Endothelial cell (in vitro differentiated cells): ENCODE data around the gene ZEB2. TPM values are rescaled to one million over a fixed set of nuclear protein-coding genes. Genes with fewer than 3 reads are reported as not detected.

Source experiments
- DNase-seq: peaks from one replicate; pipeline ENCODE4 v3.0.0; 2021; ENCODE audit warnings: low spot score
- H3K27ac Mint-ChIP-seq: one replicate; pipeline ENCODE4 v1.8.0; 2021; ENCODE audit warnings: mixed read lengths, inconsistent platforms; ENCODE audit not compliant: unreplicated experiment
- H3K27me3 Mint-ChIP-seq: one replicate; pipeline ENCODE4 v1.8.0; 2021; ENCODE audit warnings: mild to moderate bottlenecking, moderate library complexity, mixed read lengths, inconsistent platforms; ENCODE audit not compliant: unreplicated experiment
- H3K36me3 Mint-ChIP-seq: one replicate; pipeline ENCODE4 v1.8.0; 2021; ENCODE audit warnings: mild to moderate bottlenecking, low read depth, mixed read lengths, inconsistent platforms; ENCODE audit not compliant: unreplicated experiment
- H3K4me1 Mint-ChIP-seq: one replicate; pipeline ENCODE4 v1.8.0; 2021; ENCODE audit warnings: mild to moderate bottlenecking, mixed read lengths, inconsistent platforms; ENCODE audit not compliant: unreplicated experiment
- H3K4me3 Mint-ChIP-seq: one replicate; pipeline ENCODE4 v1.8.0; 2021; ENCODE audit warnings: mild to moderate bottlenecking, mixed read lengths, inconsistent platforms; ENCODE audit not compliant: unreplicated experiment
- H3K9me3 Mint-ChIP-seq: one replicate; pipeline ENCODE4 v1.8.0; 2021; ENCODE audit warnings: mixed read lengths, inconsistent platforms; ENCODE audit not compliant: unreplicated experiment
- total RNA-seq: library from RNA; stranded (reverse); fragmentation: NEBNext Ultra II Directional; extraction: Animal tissue kit (Norgen Biotek cat#: 25700); gene quantifications from one replicate; pipeline ENCODE4 v1.2.1, GENCODE V29; 2021; ENCODE audit not compliant: unreplicated experiment
- TF ChIP-seq, protein P1 (sequence below): fragments of 200-600 bp; sonication (generic); IDR thresholded peaks from one replicate; pipeline ENCODE4 v1.5.0; 2021; ENCODE audit warnings: antibody characterized with exemption; ENCODE audit not compliant: unreplicated experiment

Gene ZEB2
- total RNA-seq, 1 donor from 2014 or later: 109 TPM

DNA sequence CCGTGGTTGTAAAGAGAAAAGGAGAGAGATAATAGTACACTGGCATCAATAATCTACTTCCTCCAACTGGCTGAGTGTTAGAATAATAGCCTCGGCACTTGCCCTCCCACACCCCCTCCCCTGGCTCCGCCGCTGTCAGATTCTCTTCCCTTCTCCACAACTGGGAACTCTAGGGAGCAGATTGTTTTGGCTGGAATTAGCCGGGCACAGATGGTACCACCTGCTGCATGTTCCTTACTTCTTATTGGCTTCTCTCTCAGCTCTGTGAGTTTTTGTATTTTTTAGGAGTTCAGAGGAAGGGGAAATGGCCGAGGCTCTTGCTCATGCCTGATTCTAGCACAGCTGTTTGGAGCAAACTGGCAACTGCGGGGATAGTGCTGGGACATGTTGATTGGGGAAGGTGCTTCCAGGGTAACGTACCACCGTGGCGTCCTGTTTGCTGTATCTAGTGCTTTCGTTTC lies 140.0 kb downstream of the ZEB2 start:
- peak; percentile 19 for DNase-seq
- H3K27me3 Mint-ChIP-seq: peaks cover 7% of the 10 kb centered on the region
- H3K9me3 Mint-ChIP-seq: no peaks in the 10 kb centered on the region
- peaks cover 28% of the 10 kb centered on the region for H3K4me1 Mint-ChIP-seq
- peak overlapping the region; percentile 33 for H3K27ac Mint-ChIP-seq
- H3K36me3 Mint-ChIP-seq: no peaks in the 10 kb centered on the region
- H3K4me3 Mint-ChIP-seq: no peak overlapping the region
- TF ChIP-seq, protein P1, sequence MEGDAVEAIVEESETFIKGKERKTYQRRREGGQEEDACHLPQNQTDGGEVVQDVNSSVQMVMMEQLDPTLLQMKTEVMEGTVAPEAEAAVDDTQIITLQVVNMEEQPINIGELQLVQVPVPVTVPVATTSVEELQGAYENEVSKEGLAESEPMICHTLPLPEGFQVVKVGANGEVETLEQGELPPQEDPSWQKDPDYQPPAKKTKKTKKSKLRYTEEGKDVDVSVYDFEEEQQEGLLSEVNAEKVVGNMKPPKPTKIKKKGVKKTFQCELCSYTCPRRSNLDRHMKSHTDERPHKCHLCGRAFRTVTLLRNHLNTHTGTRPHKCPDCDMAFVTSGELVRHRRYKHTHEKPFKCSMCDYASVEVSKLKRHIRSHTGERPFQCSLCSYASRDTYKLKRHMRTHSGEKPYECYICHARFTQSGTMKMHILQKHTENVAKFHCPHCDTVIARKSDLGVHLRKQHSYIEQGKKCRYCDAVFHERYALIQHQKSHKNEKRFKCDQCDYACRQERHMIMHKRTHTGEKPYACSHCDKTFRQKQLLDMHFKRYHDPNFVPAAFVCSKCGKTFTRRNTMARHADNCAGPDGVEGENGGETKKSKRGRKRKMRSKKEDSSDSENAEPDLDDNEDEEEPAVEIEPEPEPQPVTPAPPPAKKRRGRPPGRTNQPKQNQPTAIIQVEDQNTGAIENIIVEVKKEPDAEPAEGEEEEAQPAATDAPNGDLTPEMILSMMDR: no peak

GRCh38 chr2:144378551-144378950 lies 141.4 kb downstream of the ZEB2 start:
- no peak overlapping the region for H3K4me3 Mint-ChIP-seq
- no peak overlapping the region for H3K27ac Mint-ChIP-seq
- no peak for DNase-seq
- peaks cover 9% of the 10 kb centered on the region for H3K27me3 Mint-ChIP-seq
- no peaks in the 10 kb centered on the region for H3K36me3 Mint-ChIP-seq
- H3K9me3 Mint-ChIP-seq: no peaks in the 10 kb centered on the region
- H3K4me1 Mint-ChIP-seq: peaks cover 28% of the 10 kb centered on the region
- TF ChIP-seq, protein P1: no peak

- no peak overlapping the region for H3K4me3 Mint-ChIP-seq
- H3K9me3 Mint-ChIP-seq: no peaks in the 10 kb centered on the region
- H3K4me1 Mint-ChIP-seq: peaks cover 28% of the 10 kb centered on the region
- no peaks in the 10 kb centered on the region for H3K36me3 Mint-ChIP-seq
- TF ChIP-seq, protein P1: no peak
- no peak overlapping the region for H3K27ac Mint-ChIP-seq
- no peak for DNase-seq
- H3K27me3 Mint-ChIP-seq: peaks cover 9% of the 10 kb centered on the region
Observed at GRCh38 chr2:144377914-144378313, 142.0 kb downstream of the ZEB2 start.

DNA sequence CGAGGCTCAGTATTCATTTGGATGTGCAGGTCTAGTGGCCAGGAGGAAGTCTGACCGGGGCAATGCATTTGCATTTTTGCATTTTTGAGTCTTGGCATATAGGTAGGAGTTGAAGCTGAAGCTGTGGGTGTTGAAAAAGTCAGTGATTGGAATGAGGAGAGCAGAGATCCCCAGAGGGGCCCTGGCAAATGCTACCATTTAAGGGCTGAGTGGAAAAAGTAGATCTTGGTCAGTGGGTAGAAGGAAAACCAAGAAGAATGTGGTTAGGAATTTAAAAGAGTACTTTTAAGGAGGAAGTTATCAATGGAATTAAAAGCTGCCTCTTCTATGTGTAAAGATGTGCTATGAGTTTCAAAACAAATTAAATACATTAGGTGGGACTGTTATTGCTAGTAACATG lies 143.0 kb downstream of the ZEB2 start:
- H3K4me3 Mint-ChIP-seq: no peak overlapping the region
- H3K27me3 Mint-ChIP-seq: peaks cover 10% of the 10 kb centered on the region
- peak overlapping the region; percentile 81 for H3K27ac Mint-ChIP-seq
- no peak for DNase-seq
- H3K4me1 Mint-ChIP-seq: peaks cover 38% of the 10 kb centered on the region
- H3K9me3 Mint-ChIP-seq: no peaks in the 10 kb centered on the region
- TF ChIP-seq, protein P1: no peak
- no peaks in the 10 kb centered on the region for H3K36me3 Mint-ChIP-seq

DNA sequence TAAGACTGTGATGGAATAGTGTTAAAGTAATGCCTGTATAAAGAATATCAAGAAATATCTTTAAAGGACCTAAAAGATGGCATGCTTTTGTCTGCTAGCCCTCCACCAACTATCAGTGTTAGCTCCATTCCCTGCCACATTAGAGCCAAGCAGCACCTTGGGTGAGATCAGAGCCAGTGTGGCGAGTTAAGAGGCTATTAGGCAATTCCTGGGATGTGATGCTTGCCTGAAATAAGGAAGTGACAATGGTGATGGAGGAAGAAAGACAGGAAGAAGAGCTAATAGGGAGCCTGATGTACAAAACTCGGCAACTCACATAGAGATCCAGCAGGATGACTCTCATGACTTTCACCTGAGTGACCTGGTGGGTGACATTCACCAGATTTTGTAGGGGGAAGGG lies 143.5 kb downstream of the ZEB2 start:
- no peak for DNase-seq
- TF ChIP-seq, protein P1: no peak
- Mint-ChIP-seq H3K4me1 (peaks cover 42% of the 10 kb centered on the region), H3K4me3 (no peak overlapping the region), H3K27me3 (peaks cover 10% of the 10 kb centered on the region), H3K27ac (no peak overlapping the region), H3K36me3 (no peaks in the 10 kb centered on the region), H3K9me3 (no peaks in the 10 kb centered on the region)
